Muscle of leg (tissue), 11 donors: Measurements from ENCODE around the gene CCDC57. TPM values are rescaled to one million over a fixed set of nuclear protein-coding genes. Genes with fewer than 3 reads are reported as not detected.
"Not testable (repeated sequence)": the region's sequence is repeated elsewhere in the genome, so short reads cannot be mapped to it uniquely, and the experiment has no call there.

Experiments
- DNase-seq: peaks from one replicate; pipeline ENCODE4 v3.0.0; 2013
- H3K27ac ChIP-seq: one replicate; pipeline ENCODE4 v1.5.1; 2013; ENCODE audit warnings: mild to moderate bottlenecking, low read length, control low read depth
- H3K27me3 ChIP-seq: one replicate; pipeline ENCODE4 v1.6.1; 2013; ENCODE audit warnings: low read length; ENCODE audit not compliant: control insufficient read depth, insufficient read depth
- H3K36me3 ChIP-seq: one replicate; pipeline ENCODE4 v1.6.1; 2013; ENCODE audit warnings: low read length; ENCODE audit not compliant: control insufficient read depth, insufficient read depth
- H3K4me1 ChIP-seq: one replicate; pipeline ENCODE4 v1.6.1; 2013; ENCODE audit warnings: low read length; ENCODE audit not compliant: control insufficient read depth, insufficient read depth
- H3K4me3 ChIP-seq: one replicate; pipeline ENCODE4 v1.5.1; 2013; ENCODE audit warnings: low read length, control low read depth
- H3K9me3 ChIP-seq: replicated peaks from 2 replicates; pipeline ENCODE4 v1.6.1; 2013; ENCODE audit warnings: low read depth, low read length; ENCODE audit not compliant: control insufficient read depth
- WGBS: methylation state at CpG from one replicate; pipeline ENCODE4 v1.1.5; 2013; ENCODE audit warnings: missing lambda C conversion rate; ENCODE audit not compliant: insufficient coverage; 5-methylcytosine and 5-hydroxymethylcytosine counted together
- polyA plus RNA-seq, 8 donors: library from polyadenylated mRNA; unstranded; fragments of 120-200 nt; gene quantifications; one replicate each; pipeline versions ENCODE4 v1.2.1 to v1.2.3, GENCODE V29; 2013; ENCODE audit warnings: inconsistent platforms in 1 of 8, low replicate concordance in 1 of 8; ENCODE audit not compliant: insufficient read length in 8 of 8, insufficient read depth in 1 of 8
- total RNA-seq: library from RNA; stranded (reverse); fragments of 120-200 nt; gene quantifications from one replicate; pipeline ENCODE4 v1.2.4, GENCODE V29; 2013

CCDC57 gene
- total and polyA plus RNA-seq, 9 donors: 15.7 to 37.4 (median 30.4) TPM

DNA sequence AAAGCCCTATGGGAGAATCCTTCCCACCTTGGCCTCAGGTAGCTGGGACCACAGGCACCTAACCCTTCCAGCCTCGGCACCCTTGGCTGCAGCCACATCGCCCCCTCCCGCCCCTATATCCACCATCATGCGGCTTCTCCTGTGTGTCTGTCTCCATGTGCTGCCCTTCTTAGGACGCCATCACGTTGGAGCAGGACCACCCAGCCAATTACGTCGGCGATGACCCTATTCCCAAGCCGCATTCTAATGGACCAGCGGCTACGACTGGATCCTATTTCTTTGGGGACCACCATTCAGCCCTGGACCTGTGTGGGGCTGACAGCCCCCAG is 3.3 kb upstream of the CCDC57 start:
- Histone ChIP-seq H3K4me3 (no peak overlapping the region), H3K27me3 (no peaks in the 10 kb centered on the region), H3K27ac (peak overlapping the region; percentile 69), H3K9me3 (no peaks in the 10 kb centered on the region), H3K4me1 (peaks cover 22% of the 10 kb centered on the region), H3K36me3 (no peaks in the 10 kb centered on the region)
- DNase-seq: no peak
- 81% methylated on average over 12 of the region's 12 CpGs for WGBS

DNA sequence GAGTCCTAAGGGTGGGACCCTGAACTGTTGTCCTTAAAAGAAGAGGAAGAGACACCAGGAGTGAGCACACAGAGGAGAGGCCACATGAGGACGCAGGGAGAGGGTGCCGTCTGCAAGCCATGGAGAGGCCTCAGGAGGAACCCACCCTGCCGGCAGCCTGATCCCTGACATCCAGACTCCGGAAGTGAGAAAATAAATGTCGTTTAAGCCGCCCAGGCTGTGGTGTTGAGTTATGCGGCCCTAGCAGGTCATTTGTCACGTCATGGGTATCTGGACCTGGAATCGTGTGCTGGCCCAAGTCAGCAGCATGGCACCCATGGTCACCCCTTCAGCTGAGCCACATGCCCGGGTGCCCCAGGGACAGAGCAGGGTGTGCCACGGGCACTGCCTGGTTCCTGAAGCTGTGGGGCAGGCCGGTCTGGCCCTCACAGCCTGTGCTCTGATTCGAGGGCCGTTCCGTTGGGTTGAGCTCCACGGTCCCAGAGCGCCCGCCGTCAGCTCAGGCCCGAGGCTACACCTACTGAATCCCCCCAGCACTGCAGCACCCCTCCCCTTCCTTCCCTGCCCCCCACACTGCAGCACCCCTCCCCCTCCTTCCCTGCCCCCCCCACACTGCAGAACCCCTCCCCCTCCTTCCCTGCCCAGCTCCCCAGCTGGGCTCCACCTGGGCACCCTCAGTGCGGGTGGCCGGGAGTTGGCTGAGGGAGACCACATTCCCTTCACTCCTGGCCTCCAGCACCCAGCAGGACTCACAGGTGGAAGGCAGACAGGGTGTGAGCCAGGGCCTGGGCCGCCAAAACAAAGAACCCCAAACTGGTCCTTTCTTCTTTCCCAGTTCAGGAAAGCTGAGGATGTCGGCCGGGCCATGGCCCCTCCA is 2.7 kb upstream of the CCDC57 start:
- peaks cover 22% of the 10 kb centered on the region for H3K4me1 ChIP-seq
- no peak for DNase-seq
- H3K27ac ChIP-seq: no peak overlapping the region
- H3K4me3 ChIP-seq: no peak overlapping the region
- 64% methylated on average over 20 of the region's 25 CpGs for WGBS
- H3K27me3 ChIP-seq: no peaks in the 10 kb centered on the region
- H3K36me3 ChIP-seq: no peaks in the 10 kb centered on the region
- H3K9me3 ChIP-seq: no peaks in the 10 kb centered on the region

DNA sequence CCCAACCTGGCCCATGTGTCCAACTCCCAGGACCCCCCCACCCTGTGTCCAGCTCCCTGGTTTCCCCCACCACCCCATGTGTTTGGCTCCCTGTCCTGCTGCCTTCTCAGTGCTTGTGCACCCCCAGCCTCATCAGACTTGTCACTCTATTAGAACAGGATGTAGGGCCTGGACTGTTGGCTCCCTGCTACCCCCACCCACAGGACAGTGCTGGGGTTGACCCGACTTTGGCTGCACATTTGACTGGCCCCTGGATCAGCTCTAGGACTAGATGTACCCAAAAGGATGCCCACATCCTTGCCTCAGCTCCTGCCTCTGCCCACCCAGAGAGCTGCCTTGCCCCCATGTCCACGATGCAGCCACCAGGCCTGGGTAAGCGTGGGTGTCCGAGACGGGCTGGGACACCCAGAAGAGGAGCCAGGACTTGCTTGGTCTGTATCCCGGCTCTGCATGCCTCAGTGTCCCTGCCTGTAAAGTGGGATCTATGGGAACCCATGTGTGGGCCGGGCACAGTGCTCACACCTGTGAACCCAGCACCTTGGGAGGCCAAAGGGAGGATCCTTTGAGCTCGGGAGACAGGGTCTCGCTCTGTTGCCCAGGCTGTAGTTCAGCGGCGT is 1.5 kb upstream of the CCDC57 start:
- 86% methylated on average over 11 of the region's 11 CpGs for WGBS
- no peak for DNase-seq
- H3K27ac ChIP-seq: no peak overlapping the region
- H3K4me3 ChIP-seq: no peak overlapping the region
- H3K9me3 ChIP-seq: no peaks in the 10 kb centered on the region
- H3K4me1 ChIP-seq: peaks cover 22% of the 10 kb centered on the region
- H3K36me3 ChIP-seq: no peaks in the 10 kb centered on the region
- H3K27me3 ChIP-seq: no peaks in the 10 kb centered on the region

DNA sequence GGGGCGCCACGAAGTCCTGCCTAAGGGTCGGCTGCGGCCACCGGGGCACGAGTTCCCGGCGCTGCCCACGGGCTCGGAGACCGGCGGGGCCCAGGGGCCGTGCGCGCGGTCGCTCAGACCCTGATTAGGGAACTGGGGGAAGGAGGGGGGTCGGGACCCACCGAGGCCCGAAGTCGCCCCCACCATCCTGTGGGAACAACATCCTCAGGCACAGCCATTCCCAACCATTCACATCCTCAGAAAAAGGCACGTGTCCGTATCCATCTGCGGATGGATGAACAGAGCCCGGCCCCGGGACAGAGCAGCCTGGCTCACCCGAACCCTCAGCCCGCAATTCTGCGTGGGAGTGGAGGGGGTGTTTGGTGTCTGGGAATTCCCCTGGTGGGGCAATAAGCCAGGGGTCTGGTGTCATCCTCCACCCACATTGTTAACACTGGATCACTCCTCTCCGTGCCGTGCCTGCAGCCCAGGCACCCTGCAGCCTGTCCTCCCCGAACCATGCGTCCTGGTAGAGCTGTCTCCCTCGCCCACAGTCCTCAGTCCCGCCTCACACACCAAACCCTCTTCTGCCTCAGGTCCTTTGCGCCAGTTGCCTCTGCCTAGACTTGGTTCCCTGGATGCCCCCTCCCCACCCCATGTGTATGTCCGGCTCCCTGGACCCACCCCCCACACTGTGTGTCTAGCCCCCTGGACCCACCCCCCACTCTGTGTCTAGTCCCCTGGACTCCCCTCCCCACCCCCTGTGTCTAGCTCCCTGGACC is 789 bp upstream of the CCDC57 start:
- WGBS: under 1% methylated on average over 24 of the region's 37 CpGs
- Histone ChIP-seq H3K36me3 (no peaks in the 10 kb centered on the region), H3K9me3 (no peaks in the 10 kb centered on the region), H3K4me1 (peaks cover 22% of the 10 kb centered on the region), H3K27me3 (no peaks in the 10 kb centered on the region), H3K4me3 (peak overlapping the region; percentile 68), H3K27ac (peak overlapping the region; percentile 35)
- peak; percentile 84 for DNase-seq

DNA sequence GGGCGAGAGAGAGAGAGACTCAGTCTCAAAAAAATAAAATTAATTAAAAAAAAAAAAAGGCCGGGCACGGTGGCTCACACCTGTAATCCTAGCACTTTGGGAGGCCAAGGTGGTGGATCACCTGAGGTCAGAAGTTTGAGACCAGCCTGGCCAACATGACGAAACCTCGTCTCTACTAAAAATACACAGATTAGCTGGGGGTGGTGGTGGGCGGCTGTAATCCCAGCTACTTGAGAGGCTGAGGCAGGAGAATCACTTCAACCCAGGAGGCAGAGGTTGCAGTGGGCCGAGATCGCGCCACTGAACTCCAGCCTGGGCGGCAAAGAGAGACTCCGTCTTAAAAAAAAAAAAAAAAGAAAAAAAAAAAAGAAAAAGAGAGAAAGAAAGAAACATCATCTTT is 2.0 kb downstream of the CCDC57 start:
- H3K4me3 ChIP-seq, H3K27ac ChIP-seq, H3K36me3 ChIP-seq, H3K27me3 ChIP-seq, H3K9me3 ChIP-seq, DNase-seq: not testable (repeated sequence)
- 84% methylated on average over 2 of the region's 11 CpGs for WGBS
- peaks cover 14% of the 10 kb centered on the region for H3K4me1 ChIP-seq

DNA sequence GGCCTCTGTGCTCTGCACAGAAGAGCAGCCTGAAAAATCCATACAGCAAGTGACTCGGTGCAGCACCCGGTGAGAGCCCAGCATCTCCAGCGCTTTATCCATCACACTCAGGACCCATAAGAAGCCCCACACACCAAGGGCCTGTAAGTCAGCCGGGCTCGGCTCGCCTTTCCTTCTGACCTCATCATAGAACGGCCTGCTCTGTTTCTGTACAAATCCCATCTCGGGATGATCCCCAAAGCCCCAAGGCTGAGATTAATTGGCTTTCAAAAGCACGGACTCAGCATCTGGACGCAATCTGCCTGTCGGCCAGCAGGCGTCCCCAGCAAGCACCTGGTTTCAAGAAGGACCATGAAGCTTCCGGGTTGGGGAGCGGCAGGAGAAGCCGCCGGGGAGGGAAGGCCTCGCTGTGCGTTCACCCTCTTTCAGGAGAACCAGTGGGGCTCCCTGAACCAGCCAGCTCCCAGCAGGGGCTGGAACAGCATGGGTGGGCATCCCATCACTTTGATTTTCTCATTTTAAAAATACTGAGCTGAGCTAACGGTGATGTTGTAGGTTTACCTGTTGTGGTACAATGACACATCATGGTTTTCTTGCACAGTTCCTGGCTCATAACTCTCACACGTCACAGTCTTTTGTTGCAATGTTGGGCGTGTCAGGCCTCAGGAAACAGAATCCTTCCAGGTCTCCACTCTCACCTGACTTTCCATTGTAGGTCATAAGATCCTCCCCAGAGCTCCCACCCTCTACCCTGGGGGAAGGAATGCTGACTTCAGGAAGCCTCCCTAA is 6.7 kb downstream of the CCDC57 start:
- Histone ChIP-seq H3K4me1 (peaks cover 10% of the 10 kb centered on the region), H3K27ac (peak overlapping the region; percentile 42), H3K27me3 (no peaks in the 10 kb centered on the region), H3K4me3 (peak overlapping the region; percentile 8), H3K36me3 (peaks cover 11% of the 10 kb centered on the region), H3K9me3 (no peaks in the 10 kb centered on the region)
- DNase-seq: peak; percentile 95
- 10% methylated on average over 17 of the region's 21 CpGs for WGBS

DNA sequence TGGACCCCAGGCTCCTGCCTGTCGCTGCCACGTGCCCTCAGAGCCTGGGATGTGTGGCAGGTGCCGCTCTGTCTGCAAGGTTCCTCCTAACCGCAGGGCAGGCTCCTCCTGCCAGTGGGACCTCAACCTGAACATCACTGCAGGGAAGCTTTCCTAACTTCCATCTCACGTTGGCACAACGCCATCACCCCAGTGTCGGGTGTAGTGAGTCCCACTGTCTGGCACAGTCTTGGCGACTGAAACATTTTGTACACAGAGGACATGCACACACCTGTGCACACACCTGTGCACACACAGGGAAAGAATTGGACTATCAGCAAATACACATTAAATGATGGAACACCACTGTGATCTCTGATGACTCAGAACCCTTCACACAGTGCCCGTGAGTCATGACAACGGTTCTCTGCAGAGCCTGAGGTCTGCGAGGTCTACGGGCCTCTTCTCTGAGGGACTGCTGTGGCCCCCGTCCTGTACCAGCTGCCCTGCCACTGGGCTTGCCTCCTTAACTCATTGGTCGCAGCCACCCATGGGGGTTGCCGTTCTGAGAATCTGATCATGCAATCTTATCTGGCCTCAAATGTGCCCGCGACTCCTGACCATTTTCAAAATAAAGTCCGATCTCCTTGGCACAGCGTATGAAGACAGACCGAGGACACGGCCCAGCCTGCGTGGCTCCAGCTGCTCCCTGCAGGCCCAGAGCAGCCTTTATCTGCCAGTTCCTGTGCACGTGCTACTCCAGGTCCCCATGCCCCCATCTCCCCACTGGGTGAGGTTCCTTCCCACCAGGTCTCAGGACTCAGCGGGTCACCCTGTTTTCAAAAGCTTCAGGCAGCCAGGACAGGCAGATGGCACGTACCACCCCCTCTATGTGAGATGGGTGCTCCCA is 7.6 kb downstream of the CCDC57 start:
- no peak for DNase-seq
- Histone ChIP-seq H3K4me1 (peaks cover 10% of the 10 kb centered on the region), H3K27ac (peak overlapping the region; percentile 31), H3K4me3 (no peak overlapping the region), H3K36me3 (peaks cover 15% of the 10 kb centered on the region), H3K27me3 (no peaks in the 10 kb centered on the region), H3K9me3 (no peaks in the 10 kb centered on the region)
- 75% methylated on average over 23 of the region's 25 CpGs for WGBS

DNA sequence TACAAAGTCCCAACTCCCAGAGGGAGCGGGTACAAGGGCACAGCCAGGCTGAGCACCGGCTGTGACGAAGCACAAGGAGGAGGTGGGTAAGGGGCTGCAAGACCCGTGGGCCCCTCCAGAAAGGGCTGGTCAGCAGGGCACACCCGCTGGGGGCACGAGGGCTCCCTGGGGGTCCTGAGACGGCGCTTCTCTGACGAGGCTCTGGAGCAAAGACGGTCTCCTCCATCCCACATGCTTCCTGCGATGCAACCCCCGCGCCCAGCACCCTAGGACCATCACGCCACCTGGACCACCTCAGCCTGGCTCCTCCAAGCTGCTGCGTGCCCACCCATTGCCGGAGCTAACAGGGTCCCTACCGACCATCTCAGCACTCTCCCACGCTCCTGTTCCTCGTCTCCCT is 8.7 kb downstream of the CCDC57 start:
- Histone ChIP-seq H3K4me1 (peaks cover 10% of the 10 kb centered on the region), H3K36me3 (peaks cover 17% of the 10 kb centered on the region), H3K27me3 (no peaks in the 10 kb centered on the region), H3K4me3 (no peak overlapping the region), H3K9me3 (no peaks in the 10 kb centered on the region), H3K27ac (no peak overlapping the region)
- 88% methylated on average over 19 of the region's 19 CpGs for WGBS
- no peak for DNase-seq

DNA sequence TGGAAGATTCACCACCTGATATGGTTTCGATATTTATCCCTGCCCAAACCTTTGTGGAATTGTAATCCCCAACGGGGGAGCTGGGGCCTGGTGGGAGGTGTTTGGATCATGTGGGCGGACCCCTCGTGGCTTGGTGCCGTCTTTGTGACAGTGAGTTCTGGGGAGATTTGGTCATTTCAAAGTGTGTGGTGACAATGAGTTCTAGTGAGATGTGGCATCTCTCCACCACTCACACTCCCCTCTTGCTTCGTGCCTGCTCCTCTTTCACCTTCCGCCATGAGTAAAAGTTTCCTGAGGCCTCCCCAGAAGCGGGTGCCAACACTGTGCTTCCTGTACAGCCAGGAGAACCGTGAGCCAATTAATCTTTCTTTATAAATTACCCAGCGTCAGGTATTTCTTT is 9.7 kb downstream of the CCDC57 start:
- Histone ChIP-seq H3K4me3 (no peak overlapping the region), H3K36me3 (peaks cover 21% of the 10 kb centered on the region), H3K27ac (no peak overlapping the region), H3K27me3 (no peaks in the 10 kb centered on the region), H3K9me3 (no peaks in the 10 kb centered on the region), H3K4me1 (peaks cover 10% of the 10 kb centered on the region)
- WGBS: 80% methylated on average over 4 of the region's 10 CpGs
- no peak for DNase-seq
